NB4 (cell line): ENCODE data around the gene HS3ST3B1.

Experiments
- CTCF ChIP-seq: IDR thresholded peaks from one replicate; pipeline ENCODE4 v1.5.1; 2012; ENCODE audit warnings: low read depth, low read length
- POLR2A ChIP-seq: IDR thresholded peaks from 2 replicates; pipeline ENCODE4 v1.6.1; 2011; ENCODE audit warnings: mild to moderate bottlenecking; ENCODE audit not compliant: insufficient read length; ENCODE audit errors: extremely low read depth

GRCh38 chr17:14304222-14304772 lies 3.4 kb downstream of the HS3ST3B1 start:
- TF ChIP-seq CTCF, result no peak
- TF ChIP-seq POLR2A, result no peak
